HepG2 (cell line): ENCODE results near the gene SRRM2. TPM values are rescaled to one million over a fixed set of nuclear protein-coding genes. Genes with fewer than 3 reads are reported as not detected.

Source experiments
- AFF4 ChIP-seq: sonication (generic); formaldehyde crosslinking; IDR thresholded peaks from 2 replicates; pipeline ENCODE4 v1.4.0; 2020; ENCODE audit warnings: missing genetic modification reagents
- BCL3 ChIP-seq: sonication (generic); formaldehyde crosslinking; IDR thresholded peaks from 2 replicates; pipeline ENCODE4 v1.5.1; 2020; ENCODE audit warnings: mild to moderate bottlenecking, missing genetic modification reagents, moderate library complexity
- CBFB ChIP-seq: sonication (generic); formaldehyde crosslinking; IDR thresholded peaks from 2 replicates; pipeline ENCODE4 v1.4.0; 2020; ENCODE audit warnings: missing genetic modification reagents
- E2F2 ChIP-seq: sonication (generic); formaldehyde crosslinking; IDR thresholded peaks from 2 replicates; pipeline ENCODE4 v1.4.0; 2020; ENCODE audit warnings: missing genetic modification reagents, borderline replicate concordance
- HOMEZ ChIP-seq: IDR thresholded peaks from 2 replicates; pipeline ENCODE4 v1.6.1; 2016; ENCODE audit warnings: low read depth
- KAT8 ChIP-seq: IDR thresholded peaks from 2 replicates; pipeline ENCODE4 v1.6.1; 2016; ENCODE audit warnings: missing genetic modification reagents, missing compliant biosample characterization
- PATZ1 ChIP-seq: sonication (generic); formaldehyde crosslinking; IDR thresholded peaks from 2 replicates; pipeline ENCODE4 v1.4.0; 2020; ENCODE audit warnings: missing genetic modification reagents
- PBX2 ChIP-seq: IDR thresholded peaks from 2 replicates; pipeline ENCODE4 v1.6.1; 2016; ENCODE audit warnings: control low read depth
- RBAK ChIP-seq: sonication (generic); formaldehyde crosslinking; IDR thresholded peaks from 2 replicates; pipeline ENCODE4 v1.5.1; 2020; ENCODE audit warnings: mild to moderate bottlenecking, missing genetic modification reagents
- SETDB1 ChIP-seq: sonication (generic); formaldehyde crosslinking; IDR thresholded peaks from 2 replicates; pipeline ENCODE4 v1.5.1; 2020; ENCODE audit warnings: missing genetic modification reagents, mild to moderate bottlenecking, borderline replicate concordance
- TOPORS ChIP-seq: sonication (generic); formaldehyde crosslinking; IDR thresholded peaks from 2 replicates; pipeline ENCODE4 v1.8.0; 2023; ENCODE audit warnings: mild to moderate bottlenecking, missing genetic modification reagents
- ZBTB34 ChIP-seq: sonication (generic); formaldehyde crosslinking; IDR thresholded peaks from 2 replicates; pipeline ENCODE4 v1.8.0; 2022; ENCODE audit warnings: mild to moderate bottlenecking, missing genetic modification reagents
- ZBTB7B ChIP-seq: sonication (generic); formaldehyde crosslinking; IDR thresholded peaks from 2 replicates; pipeline ENCODE4 v1.4.0; 2020; ENCODE audit warnings: missing genetic modification reagents
- ZNF501 ChIP-seq: sonication (generic); formaldehyde crosslinking; IDR thresholded peaks from 2 replicates; pipeline ENCODE4 v1.5.1; 2020; ENCODE audit warnings: mild to moderate bottlenecking, moderate library complexity, missing genetic modification reagents
- ZNF841 ChIP-seq: sonication (generic); formaldehyde crosslinking; IDR thresholded peaks from 2 replicates; pipeline ENCODE4 v1.8.1; 2023; ENCODE audit warnings: missing genetic modification reagents, borderline replicate concordance
- polyA plus RNA-seq, 8 experiments: library from polyadenylated mRNA; depleted of rRNA in 3 of 8; stranded (reverse) in 7 of 8; unstranded in 1 of 8; fragments of >200 nt; fragmentation: Illumina TruSeq in 4 of 8; extraction: Trizol in 4 of 8; gene quantifications; 2 replicates each; pipeline versions ENCODE4 v1.2.1 to v1.2.3, GENCODE V29; 2011 to 2016; ENCODE audit warnings: low read depth in 4 of 8, missing spikeins in 1 of 8, mixed read lengths in 1 of 8; ENCODE audit not compliant: insufficient read depth in 1 of 8
- total RNA-seq, 5 experiments: library from RNA; depleted of rRNA; stranded (reverse); fragments of >200 nt; fragmentation: Illumina TruSeq; extraction: Trizol; gene quantifications; 2 replicates each; pipeline ENCODE4 v1.2.3, GENCODE V29; 2016; ENCODE audit warnings: low read depth in 1 of 5

SRRM2 gene
- total and polyA plus RNA-seq, 2 of the 13 experiments (the other 11 are each of a cell fraction or from before 2014, with no cell fraction given): 50.4 to 112 TPM

- TF ChIP-seq ZBTB34 (CRISPR knock-in tag) (no peak), KAT8 (peak; percentile 89), BCL3 (CRISPR knock-in tag) (no peak), ZNF501 (no peak), TOPORS (CRISPR knock-in tag) (no peak), PBX2 (CRISPR knock-in tag) (no peak), PATZ1 (CRISPR knock-in tag) (peak; percentile 88), AFF4 (CRISPR knock-in tag) (no peak), ZBTB7B (peak; percentile 75), RBAK (no peak), SETDB1 (CRISPR knock-in tag) (no peak), E2F2 (CRISPR knock-in tag) (no peak; the same call in 1 of the 2 replicates), HOMEZ (CRISPR knock-in tag) (no peak), CBFB (CRISPR knock-in tag) (0 out of 2 replicates have a peak, but pooled peaks have one; percentile 70), ZNF841 (CRISPR knock-in tag) (no peak)
Measured at GRCh38 chr16:2720719-2721633, 31.5 kb upstream of the SRRM2 start (continued).
